BLaER1 treated with 17β-estradiol and CSF1 and Interleukin-3, amounts not matched to agents 10 nM and 100 nM (cell line): ENCODE measurements around the gene SDK1.

Experiments
- H3K27ac ChIP-seq, 11 experiments: shearing (Covaris generic); formaldehyde crosslinking; 2 replicates each; pipeline ENCODE4 v1.8.1; 2022
- H3K27me3 ChIP-seq, 11 experiments: shearing (Covaris generic); formaldehyde crosslinking; 2 replicates each; pipeline ENCODE4 v1.8.1; 2022
- H3K36me3 ChIP-seq, 11 experiments: shearing (Covaris generic); formaldehyde crosslinking; 2 replicates each; pipeline ENCODE4 v1.8.1; 2022
- H3K4me1 ChIP-seq, 10 experiments: shearing (Covaris generic); formaldehyde crosslinking; 2 replicates each; pipeline ENCODE4 v1.8.1; 2022
- H3K4me2 ChIP-seq, 11 experiments: shearing (Covaris generic); formaldehyde crosslinking; 2 replicates each; pipeline ENCODE4 v1.8.1; 2022
- H3K4me3 ChIP-seq, 10 experiments: shearing (Covaris generic); formaldehyde crosslinking; 2 replicates each; pipeline ENCODE4 v1.8.1; 2022
- H3K9ac ChIP-seq, 11 experiments: shearing (Covaris generic); formaldehyde crosslinking; 2 replicates each; pipeline ENCODE4 v1.8.1; 2022
- H3K9me3 ChIP-seq, 11 experiments: shearing (Covaris generic); formaldehyde crosslinking; replicated peaks in 1 of 11; 2 replicates each; pipeline ENCODE4 v1.8.1; 2022
- H4K20me1 ChIP-seq, 11 experiments: shearing (Covaris generic); formaldehyde crosslinking; 2 replicates each; pipeline ENCODE4 v1.8.1; 2022
- Cebpa-rat ChIP-seq, 11 experiments: shearing (Covaris generic); IDR thresholded peaks; 2 replicates each; pipeline ENCODE4 v1.8.1; 2022

Gene SDK1

GRCh38 chr7:4270941-4271715, 970.1 kb downstream of the SDK1 start:
- H3K36me3 ChIP-seq = no peaks in the 10 kb centered on the region
- H3K27ac ChIP-seq = no peak overlapping the region
- no peak for TF ChIP-seq Cebpa-rat (IDR thresholded peaks at IDR 0.05)
- no peak overlapping the region for H3K4me2 ChIP-seq
- peaks cover 0 to 8% (median 0%) of the 10 kb centered on the region in 11 experiments; a peak in 5 of 22 replicates for H3K9me3 ChIP-seq
- H3K4me3 ChIP-seq = no peak overlapping the region
- peaks cover 5 to 8% (median 6%) of the 10 kb centered on the region in 10 experiments; a peak in 14 of 20 replicates for H3K4me1 ChIP-seq
- no peak overlapping the region for H3K9ac ChIP-seq
- no peaks in the 10 kb centered on the region for H3K27me3 ChIP-seq
- no peaks in the 10 kb centered on the region; a peak in 1 of 22 replicates for H4K20me1 ChIP-seq

GRCh38 chr7:4271716-4272015, 970.6 kb downstream of the SDK1 start:
- no peak for TF ChIP-seq Cebpa-rat (IDR thresholded peaks at IDR 0.05)
- Histone ChIP-seq H3K36me3 (no peaks in the 10 kb centered on the region), H3K27me3 (no peaks in the 10 kb centered on the region), H3K4me2 (no peak overlapping the region), H3K9ac (no peak overlapping the region), H3K4me3 (no peak overlapping the region), H3K4me1 (peaks cover 2 to 4% (median 3%) of the 10 kb centered on the region in 10 experiments; a peak in 14 of 20 replicates), H3K27ac (no peak overlapping the region), H3K9me3 (peaks cover 0 to 8% (median 0%) of the 10 kb centered on the region in 11 experiments; a peak in 5 of 22 replicates), H4K20me1 (no peaks in the 10 kb centered on the region; a peak in 1 of 22 replicates)

GRCh38 chr7:4272141-4272540, 971.1 kb downstream of the SDK1 start:
- no peaks in the 10 kb centered on the region for H3K36me3 ChIP-seq
- no peak overlapping the region for H3K4me3 ChIP-seq
- peaks cover 0 to 8% (median 0%) of the 10 kb centered on the region in 11 experiments; a peak in 5 of 22 replicates for H3K9me3 ChIP-seq
- H3K4me2 ChIP-seq = no peak overlapping the region
- H4K20me1 ChIP-seq = no peaks in the 10 kb centered on the region; a peak in 1 of 22 replicates
- no peak overlapping the region for H3K9ac ChIP-seq
- no peak for TF ChIP-seq Cebpa-rat (IDR thresholded peaks at IDR 0.05)
- H3K4me1 ChIP-seq = no peaks in the 10 kb centered on the region
- no peak overlapping the region for H3K27ac ChIP-seq
- H3K27me3 ChIP-seq = no peaks in the 10 kb centered on the region

GRCh38 chr7:4273566-4274230, 972.6 kb downstream of the SDK1 start:
- no peak overlapping the region for H3K9ac ChIP-seq
- no peak overlapping the region for H3K4me2 ChIP-seq
- H3K27ac ChIP-seq = no peak overlapping the region
- no peak overlapping the region for H3K4me3 ChIP-seq
- peaks cover 0 to 8% (median 0%) of the 10 kb centered on the region in 11 experiments; a peak in 5 of 22 replicates for H3K9me3 ChIP-seq
- H3K4me1 ChIP-seq = peaks cover 0 to 5% (median 0%) of the 10 kb centered on the region in 10 experiments; a peak in 3 of 20 replicates
- no peaks in the 10 kb centered on the region for H3K36me3 ChIP-seq
- H4K20me1 ChIP-seq = no peaks in the 10 kb centered on the region; a peak in 1 of 22 replicates
- TF ChIP-seq Cebpa-rat (IDR thresholded peaks at IDR 0.05) = no peak
- H3K27me3 ChIP-seq = no peaks in the 10 kb centered on the region

- Histone ChIP-seq H3K27me3 (no peaks in the 10 kb centered on the region), H4K20me1 (no peaks in the 10 kb centered on the region), H3K36me3 (no peaks in the 10 kb centered on the region), H3K9me3 (peaks cover 0 to 8% (median 0%) of the 10 kb centered on the region in 11 experiments; a peak in 5 of 22 replicates), H3K27ac (no peak overlapping the region), H3K4me3 (no peak overlapping the region), H3K4me1 (peaks cover 0 to 10% (median 0%) of the 10 kb centered on the region in 10 experiments; a peak in 6 of 20 replicates), H3K4me2 (no peak overlapping the region), H3K9ac (no peak overlapping the region)
- TF ChIP-seq Cebpa-rat (IDR thresholded peaks at IDR 0.05) = no peak
Observed at GRCh38 chr7:4274286-4274685, 973.2 kb downstream of the SDK1 start.

- no peak for TF ChIP-seq Cebpa-rat (IDR thresholded peaks at IDR 0.05)
- H3K27me3 ChIP-seq = no peaks in the 10 kb centered on the region
Observed at GRCh38 chr7:4277936-4278335, 976.9 kb downstream of the SDK1 start.

GRCh38 chr7:4279216-4279615, 978.2 kb downstream of the SDK1 start:
- H3K36me3 ChIP-seq = no peaks in the 10 kb centered on the region
- H3K4me3 ChIP-seq = no peak overlapping the region
- peaks cover 0 to 21% (median 2%) of the 10 kb centered on the region in 10 experiments; a peak in 7 of 20 replicates for H3K4me1 ChIP-seq
- H3K9ac ChIP-seq = no peak overlapping the region
- TF ChIP-seq Cebpa-rat (IDR thresholded peaks at IDR 0.05) = no peak
- no peaks in the 10 kb centered on the region for H4K20me1 ChIP-seq
- peaks cover 0 to 10% (median 0%) of the 10 kb centered on the region in 11 experiments; a peak in 6 of 22 replicates for H3K9me3 ChIP-seq
- no peak overlapping the region for H3K27ac ChIP-seq
- H3K4me2 ChIP-seq = peak overlapping the region in 5 of 11 experiments; percentile 1 to 35 (median 16); a peak in 5 of 22 replicates
- H3K27me3 ChIP-seq = no peaks in the 10 kb centered on the region

More at GRCh38 chr7:4277936-4278335, 976.9 kb downstream of the SDK1 start:
- Histone ChIP-seq H3K9me3 (peaks cover 0 to 11% (median 0%) of the 10 kb centered on the region in 11 experiments; a peak in 6 of 22 replicates), H3K36me3 (no peaks in the 10 kb centered on the region), H3K4me3 (no peak overlapping the region), H3K4me1 (peaks cover 0 to 21% (median 2%) of the 10 kb centered on the region in 10 experiments; a peak in 7 of 20 replicates), H3K4me2 (no peak overlapping the region), H3K9ac (no peak overlapping the region), H4K20me1 (no peaks in the 10 kb centered on the region), H3K27ac (no peak overlapping the region)

GRCh38 chr7:4281231-4281993, 980.4 kb downstream of the SDK1 start:
- H3K4me3 ChIP-seq = no peak overlapping the region
- no peaks in the 10 kb centered on the region for H3K36me3 ChIP-seq
- H3K4me1 ChIP-seq = peaks cover 0 to 21% (median 2%) of the 10 kb centered on the region in 10 experiments; a peak in 7 of 20 replicates
- no peak for TF ChIP-seq Cebpa-rat (IDR thresholded peaks at IDR 0.05)
- peak overlapping the region in 1 of 11 experiments; percentile 7; a peak in 2 of 22 replicates for H3K4me2 ChIP-seq
- no peak overlapping the region for H3K9ac ChIP-seq
- no peaks in the 10 kb centered on the region for H4K20me1 ChIP-seq
- peaks cover 0 to 6% (median 0%) of the 10 kb centered on the region in 11 experiments; a peak in 1 of 22 replicates for H3K9me3 ChIP-seq
- H3K27me3 ChIP-seq = no peaks in the 10 kb centered on the region
- H3K27ac ChIP-seq = no peak overlapping the region; a peak in 1 of 22 replicates
